NCI-H1417 (cell line): ENCODE data around the gene TNFAIP2.

ENCODE experiments used
- DNase-seq, 3 experiments: peaks; one replicate each; lab custom pipeline; 2025; lab: John Stamatoyannopoulos, UW

TNFAIP2 gene

GRCh38 chr14:103122947-103123633, at the start of gene TNFAIP2:
TNFAIP2 (plus strand) TSS chr14:103123461; CDS start chr14:103126458, 2,997 bp downstream.
- peak in 2 of 3 experiments; percentile 79 to 80 for DNase-seq

GRCh38 chr14:103073876-103074728, 49.2 kb upstream of the TNFAIP2 start:
- DNase-seq: no peak

GRCh38 chr14:103074729-103075367, 48.4 kb upstream of the TNFAIP2 start:
- peak in 2 of 3 experiments; percentile 48 to 69 for DNase-seq

- peak; percentile 71 to 92 (median 91) for DNase-seq
These were observed 44.9 kb upstream of the TNFAIP2 start for GRCh38 chr14:103078420-103078749.

GRCh38 chr14:103078860-103079587, 44.2 kb upstream of the TNFAIP2 start:
- DNase-seq: no peak

- no peak for DNase-seq
These were observed 41.3 kb upstream of the TNFAIP2 start for GRCh38 chr14:103081951-103082350.

GRCh38 chr14:103084021-103084919, 39.0 kb upstream of the TNFAIP2 start, which contains the start of gene LBHD2:
LBHD2 (plus strand) TSS chr14:103084210; CDS start chr14:103086013, 1,803 bp downstream.
- DNase-seq: peak in 2 of 3 experiments; percentile 24 to 25

GRCh38 chr14:103085106-103086091, 37.9 kb upstream of the TNFAIP2 start:
- no peak for DNase-seq

GRCh38 chr14:103086771-103087342, 36.4 kb upstream of the TNFAIP2 start:
- no peak for DNase-seq

GRCh38 chr14:103087343-103087835, 35.9 kb upstream of the TNFAIP2 start:
- peak in 2 of 3 experiments; percentile 42 to 72 for DNase-seq

GRCh38 chr14:103088921-103089320, 34.3 kb upstream of the TNFAIP2 start:
- DNase-seq: no peak

GRCh38 chr14:103089386-103090335, 33.6 kb upstream of the TNFAIP2 start:
- no peak for DNase-seq

- no peak for DNase-seq
These were observed 32.7 kb upstream of the TNFAIP2 start for GRCh38 chr14:103090481-103091020.

- peak; percentile 22 to 52 (median 34) for DNase-seq
These were observed 32.0 kb upstream of the TNFAIP2 start for GRCh38 chr14:103091041-103091882.

- no peak for DNase-seq
These were observed 31.4 kb upstream of the TNFAIP2 start for GRCh38 chr14:103091883-103092222.

GRCh38 chr14:103093856-103094405, 29.3 kb upstream of the TNFAIP2 start:
- no peak for DNase-seq
